ENCODE results near the gene SUSD5.
"Not testable (repeated sequence)": the region's sequence is repeated elsewhere in the genome, so short reads cannot be mapped to it uniquely, and the experiment has no call there.

The SUSD5 gene

GRCh38 chr3:33111581-33111980, 107.0 kb downstream of the SUSD5 start:
- no peak for DNase-seq

- not testable (repeated sequence) for DNase-seq
Measured at GRCh38 chr3:33106854-33107253, 111.8 kb downstream of the SUSD5 start.

- DNase-seq = peak; percentile 18 to 43 (median 41)
Measured at GRCh38 chr3:33105341-33105948, 113.2 kb downstream of the SUSD5 start.

GRCh38 chr3:33104803-33105202, 113.8 kb downstream of the SUSD5 start:
- no peak for DNase-seq

- DNase-seq = no peak
Measured at GRCh38 chr3:33103480-33103879, 115.1 kb downstream of the SUSD5 start.

GRCh38 chr3:33103034-33103433, 115.6 kb downstream of the SUSD5 start:
- DNase-seq = no peak

GRCh38 chr3:33100229-33100628, 118.4 kb downstream of the SUSD5 start:
- no peak for DNase-seq

All from suppressor macrophage treated with lipopolysaccharide for 1 hour (primary cell).